Spleen (tissue), 11 donors: ENCODE data around the gene ADD1. TPM values are rescaled to one million over a fixed set of nuclear protein-coding genes. Genes with fewer than 3 reads are reported as not detected.
A peak's percentile ranks its signal among the peaks of the same experiment; 100 is the strongest.
"Not testable (repeated sequence)": the region's sequence is repeated elsewhere in the genome, so short reads cannot be mapped to it uniquely, and the experiment has no call there.

Experiments used
- DNase-seq: peaks from one replicate; pipeline ENCODE4 v3.0.0-alpha.2; 2020
- H3K27ac ChIP-seq, 8 donors: fragments of 200-600 bp; sonication (generic) in 7 of 8; 1 replicate in 4 of 8; 2 replicates in 4 of 8; pipeline versions ENCODE4 v1.5.0 to v1.8.0; 2016 to 2021; ENCODE audit warnings: inconsistent platforms in 4 of 8, mild to moderate bottlenecking in 4 of 8, moderate library complexity in 1 of 8
- H3K27me3 ChIP-seq, 7 donors: fragments of 200-600 bp; sonication (generic) in 6 of 7; replicated peaks in 1 of 7; 1 replicate in 4 of 7; 2 replicates in 3 of 7; pipeline versions ENCODE4 v1.5.0 to v1.8.0; 2016 to 2021; ENCODE audit warnings: inconsistent platforms in 3 of 7, mild to moderate bottlenecking in 1 of 7
- H3K36me3 ChIP-seq, 6 donors: fragments of 200-600 bp; sonication (generic) in 5 of 6; 1 replicate in 4 of 6; 2 replicates in 2 of 6; pipeline versions ENCODE4 v1.5.0 to v1.8.0; 2016 to 2021; ENCODE audit warnings: inconsistent platforms in 2 of 6
- H3K4me1 ChIP-seq, 6 donors: fragments of 200-600 bp; sonication (generic) in 5 of 6; 1 replicate in 3 of 6; 2 replicates in 3 of 6; pipeline versions ENCODE4 v1.5.0 to v1.8.0; 2016 to 2021; ENCODE audit warnings: inconsistent platforms in 3 of 6
- H3K4me3 ChIP-seq, 8 donors: fragments of 200-600 bp; sonication (generic) in 7 of 8; 1 replicate in 4 of 8; 2 replicates in 4 of 8; pipeline versions ENCODE4 v1.5.0 to v1.8.0; 2016 to 2021; ENCODE audit warnings: inconsistent platforms in 4 of 8, mild to moderate bottlenecking in 4 of 8, moderate library complexity in 2 of 8
- H3K9me3 ChIP-seq, 8 donors: fragments of 200-600 bp; sonication (generic) in 7 of 8; 1 replicate in 4 of 8; 2 replicates in 4 of 8; pipeline versions ENCODE4 v1.5.0 to v1.8.0; 2016 to 2021; ENCODE audit warnings: inconsistent platforms in 4 of 8
- POLR2A ChIP-seq, 3 donors: fragments of 450-650 bp; IDR thresholded peaks; one replicate each; pipeline ENCODE4 v1.5.1; 2017; ENCODE audit warnings: antibody characterized with exemption in 3 of 3, mild to moderate bottlenecking in 1 of 3
- POLR2AphosphoS5 ChIP-seq, 3 donors: sonication (generic); formaldehyde crosslinking; IDR thresholded peaks; one replicate each; pipeline ENCODE4 v1.5.1; 2017; ENCODE audit warnings: antibody characterized with exemption in 3 of 3
- WGBS, 5 donors: extraction: QIAGEN DNeasy Blood & Tissue Kit in 3 of 5; methylation state at CpG; one replicate each; pipeline versions ENCODE4 v1.1.5 to v1.1.7; 2013 to 2018; 5-methylcytosine and 5-hydroxymethylcytosine counted together
- intact Hi-C: fragments of 100-400 bp; cut with DNase I; formaldehyde crosslinking; loops from one replicate; pipeline ENCODE4 v1.15.0; 2023; ENCODE audit warnings: low total_unique reads
- polyA plus RNA-seq, 3 donors: library from polyadenylated mRNA; stranded (reverse); fragments of 200-250 nt; gene quantifications; one replicate each; pipeline ENCODE4 v1.2.1, GENCODE V29; 2013
- total RNA-seq, 7 donors: library from RNA; depleted of rRNA in 3 of 7; stranded (reverse); fragments of >200 nt in 3 of 7; fragmentation: NEBNext Ultra II Directional in 4 of 7; extraction: Animal tissue kit (Norgen Biotek cat#: 25700) in 4 of 7; gene quantifications; one replicate each; pipeline versions ENCODE4 v1.1.0 to v1.2.1, GENCODE V29; 2016 to 2021
- TF ChIP-seq, protein P1 (sequence below), 11 experiments: fragments of 200-600 bp in 7 of 11; fragments of 450-650 bp in 4 of 11; sonication (generic) in 4 of 11; IDR thresholded peaks in 8 of 11; conservative IDR thresholded peaks in 3 of 11; 1 replicate in 7 of 11; 2 replicates in 4 of 11; pipeline versions ENCODE4 v1.4.0 to v1.8.0; 2016 to 2021; ENCODE audit warnings: antibody characterized with exemption in 11 of 11, inconsistent platforms in 4 of 11, mild to moderate bottlenecking in 1 of 11
- donor health status: healthy with polysubstance abuse.
- donor health status: DM: no; HTN: no; CAD: no; lungs with moderate emphysema.
- donor health status: DM: no; HTN: no; CAD: no.
- donor health status: Bipolar disorder and iron deficiency.
- donor health status: healthy.
- donor health status: DM: no; HTN: no; CAD: no.
- donor health status: DM: yes; HTN: yes; CAD: no.

ADD1 gene
- total and polyA plus RNA-seq, 10 donors: 175 to 348 (median 265) TPM

DNA sequence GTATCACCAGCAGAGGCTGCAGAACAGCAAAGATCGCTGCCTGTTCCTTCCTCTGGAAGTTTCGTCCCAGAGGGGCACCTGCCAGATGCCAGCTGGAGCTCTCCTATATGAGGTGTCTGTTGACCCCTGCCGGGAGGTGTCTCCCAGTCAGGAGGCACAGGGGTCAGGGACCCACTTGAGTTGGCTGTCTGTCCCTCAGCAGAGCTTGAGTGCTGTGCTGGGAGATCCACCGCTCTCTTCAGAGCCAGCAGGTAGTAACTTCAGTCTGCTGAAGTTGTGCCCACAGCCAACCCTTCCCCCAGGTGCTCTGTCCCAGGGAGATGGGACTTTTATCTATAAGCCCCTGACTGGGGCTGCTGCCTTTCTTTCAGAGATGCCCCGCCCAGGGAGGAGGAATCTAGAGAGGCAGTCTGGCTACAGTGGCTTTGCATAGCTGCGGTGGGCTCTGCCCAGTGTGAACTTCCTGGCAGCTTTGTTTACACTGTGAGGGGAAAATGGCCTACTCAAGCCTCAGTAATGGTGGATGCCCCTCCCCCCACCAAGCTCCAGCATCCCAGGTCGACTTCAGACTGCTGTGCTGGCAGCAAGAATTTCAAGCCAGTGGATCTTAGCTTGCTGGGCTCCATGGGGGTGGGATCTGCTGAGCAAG is 78.9 kb downstream of the ADD1 start:
- H3K27ac ChIP-seq: peak overlapping the region in 7 of 8 donors; percentile 2 to 80 (median 48)
- not testable (repeated sequence) for DNase-seq
- peaks cover 6 to 96% (median 47%) of the 10 kb centered on the region in 6 donors for H3K36me3 ChIP-seq

DNA sequence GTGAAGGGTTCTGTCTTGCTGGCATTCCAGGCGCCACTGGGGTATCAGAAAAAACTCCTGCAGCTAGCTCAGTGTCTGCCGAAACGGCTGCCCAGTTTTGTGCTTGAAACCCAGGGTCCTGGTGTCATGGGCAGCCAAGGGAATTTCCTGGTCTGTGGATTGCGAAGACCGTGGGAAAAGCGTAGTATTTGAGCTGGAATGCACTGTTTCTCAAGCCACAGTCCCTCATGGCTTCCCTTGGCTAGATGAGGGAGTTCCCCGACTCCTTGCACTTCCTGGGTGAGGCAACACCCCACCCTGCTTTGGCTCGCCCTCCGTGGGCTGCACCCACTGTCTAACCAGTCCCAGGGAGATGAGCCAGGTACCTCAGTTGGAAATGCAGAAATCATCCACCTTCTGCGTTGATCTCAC is 79.5 kb downstream of the ADD1 start:
- Histone ChIP-seq H3K4me3 (peak overlapping the region in 1 of 8 donors; percentile 15), H3K4me1 (peaks cover 15 to 50% (median 25%) of the 10 kb centered on the region in 6 donors), H3K27ac (peak overlapping the region in 7 of 8 donors; percentile 2 to 80 (median 48)), H3K9me3 (no peaks in the 10 kb centered on the region), H3K36me3 (peaks cover 6 to 96% (median 52%) of the 10 kb centered on the region in 6 donors), H3K27me3 (no peaks in the 10 kb centered on the region)
- no peak for DNase-seq
- TF ChIP-seq POLR2AphosphoS5 (IDR thresholded peaks at IDR 0.05): no peak
- TF ChIP-seq POLR2A (IDR thresholded peaks at IDR 0.05): no peak
- TF ChIP-seq, protein P1, sequence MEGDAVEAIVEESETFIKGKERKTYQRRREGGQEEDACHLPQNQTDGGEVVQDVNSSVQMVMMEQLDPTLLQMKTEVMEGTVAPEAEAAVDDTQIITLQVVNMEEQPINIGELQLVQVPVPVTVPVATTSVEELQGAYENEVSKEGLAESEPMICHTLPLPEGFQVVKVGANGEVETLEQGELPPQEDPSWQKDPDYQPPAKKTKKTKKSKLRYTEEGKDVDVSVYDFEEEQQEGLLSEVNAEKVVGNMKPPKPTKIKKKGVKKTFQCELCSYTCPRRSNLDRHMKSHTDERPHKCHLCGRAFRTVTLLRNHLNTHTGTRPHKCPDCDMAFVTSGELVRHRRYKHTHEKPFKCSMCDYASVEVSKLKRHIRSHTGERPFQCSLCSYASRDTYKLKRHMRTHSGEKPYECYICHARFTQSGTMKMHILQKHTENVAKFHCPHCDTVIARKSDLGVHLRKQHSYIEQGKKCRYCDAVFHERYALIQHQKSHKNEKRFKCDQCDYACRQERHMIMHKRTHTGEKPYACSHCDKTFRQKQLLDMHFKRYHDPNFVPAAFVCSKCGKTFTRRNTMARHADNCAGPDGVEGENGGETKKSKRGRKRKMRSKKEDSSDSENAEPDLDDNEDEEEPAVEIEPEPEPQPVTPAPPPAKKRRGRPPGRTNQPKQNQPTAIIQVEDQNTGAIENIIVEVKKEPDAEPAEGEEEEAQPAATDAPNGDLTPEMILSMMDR (IDR thresholded peaks at IDR 0.05 in 8 of 11, conservative IDR thresholded peaks at IDR 0.05 in 3 of 11): no peak
- intact Hi-C loops: loop anchor here (10.0 kb wide), 1 partner anchor 68 kb away; no protein-coding TSS in a partner anchor
- WGBS, 5 donors: 58 to 75% (median 66%) methylated on average over 10 of the region's 10 CpGs

More for the DNA sequence above, 78.9 kb downstream of the ADD1 start:
- peak overlapping the region in 1 of 8 donors; percentile 15 for H3K4me3 ChIP-seq
- intact Hi-C loops: loop anchor here (10.0 kb wide), 1 partner anchor 68 kb away; no protein-coding TSS in a partner anchor
- peaks cover 15 to 54% (median 25%) of the 10 kb centered on the region in 6 donors for H3K4me1 ChIP-seq
- not testable (repeated sequence) for H3K27me3 ChIP-seq, H3K9me3 ChIP-seq
- 50 to 72% (median 56%) methylated on average over 4 to 7 of the region's 7 CpGs for WGBS, 5 donors

DNA sequence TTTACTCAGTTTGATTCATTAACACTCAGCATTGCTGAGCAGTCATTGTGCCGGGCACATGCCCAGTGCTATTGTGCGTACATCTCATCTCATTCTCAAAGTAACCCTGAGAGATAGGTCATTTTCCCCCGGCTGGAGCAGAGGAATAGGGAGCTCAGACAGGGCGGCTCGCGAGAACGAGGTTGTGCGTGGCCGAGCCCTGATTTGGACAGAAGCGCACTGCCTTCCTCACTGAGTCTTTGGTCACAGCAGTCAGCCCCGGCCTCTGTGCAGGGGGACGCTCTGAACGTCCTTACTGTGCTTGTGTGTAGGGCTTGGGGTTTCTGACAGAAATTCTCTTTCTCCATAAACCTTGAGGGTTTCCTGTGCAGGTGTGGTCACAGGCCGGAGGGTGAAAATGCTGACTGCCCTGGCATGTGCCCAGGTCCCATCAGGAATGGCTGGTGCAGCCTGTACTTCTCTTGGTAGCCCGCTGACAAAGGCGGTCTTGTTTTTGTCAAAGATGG is 80.1 kb downstream of the ADD1 start:
- H3K9me3 ChIP-seq: no peaks in the 10 kb centered on the region
- H3K27ac ChIP-seq: peak overlapping the region in 5 of 8 donors; percentile 33 to 80 (median 67)
- peak; percentile 67 for DNase-seq
- peaks cover 15 to 44% (median 25%) of the 10 kb centered on the region in 6 donors for H3K4me1 ChIP-seq
- intact Hi-C loops: loop anchor here (10.0 kb wide), 1 partner anchor 69 kb away; no protein-coding TSS in a partner anchor
- H3K27me3 ChIP-seq: no peaks in the 10 kb centered on the region
- H3K36me3 ChIP-seq: peaks cover 6 to 96% (median 58%) of the 10 kb centered on the region in 6 donors
- WGBS, 5 donors: 74 to 82% (median 77%) methylated on average over 14 to 16 of the region's 16 CpGs
- TF ChIP-seq POLR2AphosphoS5 (IDR thresholded peaks at IDR 0.05) (peak; percentile 16 to 44 (median 37)), POLR2A (IDR thresholded peaks at IDR 0.05) (no peak)
- TF ChIP-seq, protein P1 (IDR thresholded peaks at IDR 0.05 in 8 of 11, conservative IDR thresholded peaks at IDR 0.05 in 3 of 11): no peak
- H3K4me3 ChIP-seq: no peak overlapping the region

DNA sequence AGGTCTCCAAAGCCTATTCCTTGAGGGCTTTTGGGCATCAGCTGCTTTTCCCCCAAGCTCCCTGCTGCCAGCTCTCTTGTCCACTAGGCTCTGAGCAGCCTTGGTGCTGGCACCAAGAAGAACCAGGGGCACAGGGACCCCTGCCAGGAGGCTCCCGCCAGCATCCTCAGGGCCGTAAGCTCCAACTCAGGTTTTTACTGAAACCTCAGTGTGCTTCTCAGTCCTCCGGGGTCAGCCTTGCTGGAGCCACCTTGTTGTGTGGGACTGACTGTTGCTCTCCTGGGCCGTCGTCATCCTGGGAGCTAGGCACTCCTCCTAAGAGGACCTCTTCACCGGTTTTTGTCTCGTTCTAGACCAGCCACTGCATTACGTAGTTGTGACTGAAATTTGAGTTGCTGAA is 80.6 kb downstream of the ADD1 start:
- DNase-seq: peak; percentile 52
- Histone ChIP-seq H3K4me3 (no peak overlapping the region), H3K36me3 (peaks cover 6 to 96% (median 63%) of the 10 kb centered on the region in 6 donors), H3K4me1 (peaks cover 15 to 46% (median 25%) of the 10 kb centered on the region in 6 donors), H3K9me3 (no peaks in the 10 kb centered on the region), H3K27ac (peak overlapping the region in 5 of 8 donors; percentile 33 to 80 (median 67)), H3K27me3 (no peaks in the 10 kb centered on the region)
- TF ChIP-seq, protein P1 (IDR thresholded peaks at IDR 0.05 in 8 of 11, conservative IDR thresholded peaks at IDR 0.05 in 3 of 11): no peak
- TF ChIP-seq POLR2A (IDR thresholded peaks at IDR 0.05): no peak
- TF ChIP-seq POLR2AphosphoS5 (IDR thresholded peaks at IDR 0.05): no peak
- 88 to 96% (median 93%) methylated on average over 8 of the region's 8 CpGs for WGBS, 5 donors
- intact Hi-C loops: loop anchor here (10.0 kb wide), 1 partner anchor 69 kb away; no protein-coding TSS in a partner anchor
